ENCODE data around the gene ATG2A. TPM values are rescaled to one million over a fixed set of nuclear protein-coding genes. Genes with fewer than 3 reads are reported as not detected.
A peak's percentile ranks its signal among the peaks of the same experiment; 100 is the strongest.

The ATG2A gene
- total and polyA plus RNA-seq, 9 of the 15 experiments (the other 6 are each of a cell fraction or from before 2014, with no cell fraction given): 0.25 to 45.9 (median 5.2) TPM

- peak; percentile 65 for TF ChIP-seq MYC (IDR thresholded peaks at IDR 0.05; ENCODE audit: low read depth, low read length)
- no peak for TF ChIP-seq MYC (CRISPR knock-in tag; IDR thresholded peaks at IDR 0.05; ENCODE audit: borderline replicate concordance, low read depth)
- TF ChIP-seq SMAD4 (CRISPR knock-in tag; conservative IDR thresholded peaks at IDR 0.05): peak; percentile 19; the same call in 1 of the 2 replicates
- TF ChIP-seq CAMTA2 (CRISPR knock-in tag; conservative IDR thresholded peaks at IDR 0.05): no peak
- TF ChIP-seq ZHX1 (conservative IDR thresholded peaks at IDR 0.05; ENCODE audit: low read length): no peak
- no peak for TF ChIP-seq CEBPB (tag; IDR thresholded peaks at IDR 0.05)
- TF ChIP-seq NCOA6 (IDR thresholded peaks at IDR 0.05): no peak
- TF ChIP-seq PHB (CRISPR knock-in tag; IDR thresholded peaks at IDR 0.05): no peak
- no peak for TF ChIP-seq ZBTB7A (IDR thresholded peaks at IDR 0.05; ENCODE audit: borderline replicate concordance, control insufficient read depth, low read depth, low read length)
- TF ChIP-seq CTCF (IDR thresholded peaks at IDR 0.05 in 2 of 3, conservative IDR thresholded peaks at IDR 0.05 in 1 of 3; ENCODE audit: insufficient read depth in 2 of 3, low read depth in 1 of 3, low read length in 3 of 3): peak in 2 of 3 experiments; percentile 41 to 51; a peak in 4 of 6 replicates
- no peak for TF ChIP-seq TEAD4 (IDR thresholded peaks at IDR 0.05; ENCODE audit: low read length)
- TF ChIP-seq TEAD4 (CRISPR knock-in tag; IDR thresholded peaks at IDR 0.05; ENCODE audit: borderline replicate concordance): no peak
- TF ChIP-seq BCOR (IDR thresholded peaks at IDR 0.05): no peak
- TF ChIP-seq RAD51 (IDR thresholded peaks at IDR 0.05; ENCODE audit: borderline replicate concordance, low read depth): no peak
- TF ChIP-seq RAD21 (CRISPR knock-in tag; conservative IDR thresholded peaks at IDR 0.05 in 1 of 2, IDR thresholded peaks at IDR 0.05 in 1 of 2): peak; percentile 14 to 38; a peak in 3 of 4 replicates
- no peak for TF ChIP-seq CTCFL (IDR thresholded peaks at IDR 0.05; ENCODE audit: borderline replicate concordance, insufficient read depth, low read depth, low read length, poor library complexity, severe bottlenecking)
- TF ChIP-seq ATF3 (IDR thresholded peaks at IDR 0.05): peak; percentile 25; the same call in 1 of the 2 replicates
- no peak for TF ChIP-seq ATF3 (CRISPR knock-in tag; conservative IDR thresholded peaks at IDR 0.05)
- TF ChIP-seq HDGF (IDR thresholded peaks at IDR 0.05): no peak
Observed at GRCh38 chr11:64849598-64850356, 67.2 kb downstream of the ATG2A start (continued).

Data from K562 (cell line).